Stimulated activated CD4-positive, alpha-beta T cell treated with anti-CD3 and anti-CD28 coated beads, Interleukin-2, amount 100 ng/mL, for 24 hours (primary cell): Measurements from ENCODE around the gene RPL37.
A peak's percentile ranks its signal among the peaks of the same experiment; 100 is the strongest.
"Not testable (repeated sequence)": the region's sequence is repeated elsewhere in the genome, so short reads cannot be mapped to it uniquely, and the experiment has no call there.

Source experiments
- DNase-seq, 2 donors: peaks; one replicate each; pipeline ENCODE4 v3.0.0-alpha.2; 2020

RPL37 gene

DNA sequence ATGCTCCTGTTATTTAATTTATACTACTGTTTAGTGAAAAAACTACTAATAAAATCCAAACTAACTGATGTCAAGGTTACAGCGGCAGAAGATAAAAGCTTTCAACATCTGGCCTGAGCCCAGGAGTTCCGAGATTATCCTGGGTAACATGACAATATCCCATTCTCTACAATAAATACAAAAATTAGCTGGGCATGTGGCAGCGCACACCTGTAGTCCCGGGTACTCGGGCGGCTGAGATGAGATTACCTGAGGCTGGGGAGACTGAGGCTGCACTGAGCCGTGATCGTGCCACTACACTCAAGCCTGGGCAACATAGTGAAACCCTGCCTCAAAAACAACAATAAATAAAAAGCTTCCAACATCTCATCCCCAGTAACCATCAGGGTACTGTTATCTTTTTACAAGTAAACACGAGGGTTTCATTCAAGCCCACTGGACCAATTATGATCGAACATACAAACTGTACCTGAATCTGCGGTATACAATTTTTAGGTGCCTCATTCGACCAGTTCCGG lies 1.3 kb downstream of the RPL37 start:
- no peak for DNase-seq

DNA sequence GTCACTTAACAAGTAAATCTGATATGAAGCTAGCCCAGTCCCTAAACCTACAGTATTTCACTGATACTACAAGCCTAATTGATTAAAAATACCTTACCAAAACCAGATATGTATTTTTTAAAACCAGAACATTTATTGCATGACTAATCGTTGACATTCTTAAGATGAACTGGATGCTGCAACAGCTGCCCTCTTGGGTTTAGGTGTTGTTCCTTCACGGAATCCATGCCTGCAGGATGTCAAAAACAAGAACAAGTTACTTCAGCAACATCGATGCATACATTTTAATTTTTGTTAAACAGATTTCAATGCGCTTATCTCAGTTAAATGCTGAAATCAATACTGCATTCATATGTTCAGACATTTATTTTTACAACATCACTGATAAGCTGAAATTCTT lies 2.7 kb downstream of the RPL37 start:
- DNase-seq: no peak

DNA sequence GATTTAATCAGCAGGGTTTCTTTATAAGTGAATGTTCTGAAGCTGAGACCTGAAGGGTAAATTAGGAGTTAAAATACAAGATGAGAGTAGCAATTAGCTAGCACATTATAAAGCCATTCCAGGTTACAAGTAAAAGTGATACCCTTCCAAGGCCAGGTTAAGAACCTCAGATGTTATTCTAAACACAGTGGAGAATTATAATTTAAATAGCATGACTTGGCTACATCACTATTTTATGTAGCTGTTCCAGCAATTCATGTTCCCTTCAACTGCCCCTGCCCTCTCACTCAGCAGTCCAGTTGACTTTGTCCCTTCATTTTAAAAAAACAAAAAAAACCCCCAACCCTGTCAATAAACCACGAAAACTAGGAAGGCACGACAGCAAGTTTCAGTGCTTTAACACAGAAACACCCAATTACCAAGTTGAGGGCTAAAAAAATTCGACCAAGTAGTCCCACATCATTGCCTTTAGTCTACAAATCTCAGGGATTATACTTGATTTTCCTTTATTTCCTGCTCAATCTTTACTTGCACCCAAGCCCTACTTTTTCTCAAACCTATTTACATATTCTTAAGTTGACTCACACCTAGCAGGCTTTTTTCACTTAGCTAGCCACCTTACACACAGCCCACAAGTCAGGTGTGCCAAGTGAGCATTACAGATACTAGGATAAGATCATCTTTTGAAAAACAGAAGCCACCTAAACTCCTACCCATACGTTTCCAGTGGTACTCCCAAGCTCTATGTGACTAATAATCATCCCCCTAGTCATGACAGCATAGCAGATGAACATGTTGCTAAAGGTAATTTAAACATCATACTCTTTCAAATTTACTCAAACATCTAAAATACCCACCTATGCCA lies 3.4 kb downstream of the RPL37 start:
- peak in 1 of 2 donors; percentile 43 for DNase-seq

DNA sequence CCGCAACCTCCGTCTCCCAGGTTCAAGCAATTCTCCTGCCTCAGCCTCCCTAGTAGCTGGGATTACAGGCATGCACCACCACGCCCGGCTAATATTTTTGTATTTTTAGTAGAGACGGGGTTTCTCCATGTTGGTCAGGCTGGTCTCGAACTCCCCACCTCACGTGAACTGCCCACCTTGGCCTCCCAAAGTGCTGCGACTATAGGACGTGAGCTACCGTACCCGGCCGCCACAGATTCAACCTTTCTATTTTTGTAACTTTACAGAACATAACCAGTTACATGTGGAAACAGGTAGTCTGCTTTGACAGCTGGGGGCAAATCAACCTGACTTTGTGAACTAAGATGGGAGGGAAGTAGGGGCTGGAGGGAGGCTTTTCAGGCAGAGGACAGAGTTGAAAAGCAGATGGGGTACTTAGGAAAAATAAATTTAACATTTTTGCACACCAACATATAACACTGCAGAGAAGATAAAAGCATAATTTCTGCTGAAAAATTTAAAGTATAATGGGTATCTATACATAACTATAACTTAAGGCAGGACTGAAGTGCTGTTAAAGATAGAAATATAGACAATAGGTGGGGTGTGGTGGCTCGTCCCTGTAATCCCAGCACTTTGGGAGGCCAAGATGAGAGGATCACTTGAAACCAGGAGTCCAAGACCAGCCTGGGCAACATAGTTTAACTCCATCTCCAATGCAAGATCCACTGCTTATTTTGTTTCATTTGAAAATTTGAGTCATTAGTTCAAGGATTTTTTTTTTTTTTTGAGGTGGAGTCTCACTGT lies 5.1 kb downstream of the RPL37 start:
- DNase-seq: no peak

DNA sequence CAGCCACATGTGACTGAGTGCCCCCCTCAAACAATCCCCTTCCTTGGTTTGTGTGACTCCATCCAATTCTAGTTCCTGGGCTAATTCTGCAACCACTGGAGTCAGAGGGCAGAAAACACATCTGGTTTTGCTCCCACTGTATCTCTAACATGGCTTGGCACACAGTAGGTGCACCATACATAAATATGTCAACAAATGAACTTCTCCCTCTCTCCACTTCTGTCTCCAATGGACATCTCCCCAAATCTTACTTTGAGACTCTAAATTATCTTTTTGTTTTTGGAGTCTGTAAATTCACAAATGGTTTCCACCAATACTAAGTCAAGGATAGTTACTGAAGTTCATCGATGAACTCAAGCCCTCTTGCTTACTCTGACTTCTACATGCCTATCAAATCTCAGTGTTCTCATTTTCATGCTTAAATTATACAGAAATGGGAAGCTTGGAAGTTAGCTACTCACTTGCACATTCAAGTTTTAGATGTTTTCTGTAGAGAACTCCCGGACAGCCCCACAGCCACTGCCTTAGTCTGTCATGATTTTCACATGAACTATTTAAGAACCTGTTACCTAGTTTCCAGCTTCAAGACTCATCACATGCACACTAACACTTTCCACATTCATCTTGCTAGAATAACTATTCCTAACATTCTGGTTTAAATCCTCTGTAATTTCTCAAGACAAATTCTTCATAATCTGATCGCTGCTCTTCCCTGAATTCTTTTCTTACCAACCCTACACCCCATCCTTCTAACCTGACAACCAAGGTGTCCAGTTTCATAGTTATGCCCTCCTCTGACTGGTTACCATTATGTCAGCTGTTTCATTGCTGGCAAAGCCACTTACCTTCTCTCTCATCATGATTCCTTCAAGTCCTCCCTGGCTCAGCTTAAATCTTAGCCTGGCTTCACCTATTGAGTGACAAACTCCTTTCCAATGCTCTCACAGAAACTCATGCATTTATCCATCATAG lies 6.0 kb downstream of the RPL37 start:
- DNase-seq: no peak

DNA sequence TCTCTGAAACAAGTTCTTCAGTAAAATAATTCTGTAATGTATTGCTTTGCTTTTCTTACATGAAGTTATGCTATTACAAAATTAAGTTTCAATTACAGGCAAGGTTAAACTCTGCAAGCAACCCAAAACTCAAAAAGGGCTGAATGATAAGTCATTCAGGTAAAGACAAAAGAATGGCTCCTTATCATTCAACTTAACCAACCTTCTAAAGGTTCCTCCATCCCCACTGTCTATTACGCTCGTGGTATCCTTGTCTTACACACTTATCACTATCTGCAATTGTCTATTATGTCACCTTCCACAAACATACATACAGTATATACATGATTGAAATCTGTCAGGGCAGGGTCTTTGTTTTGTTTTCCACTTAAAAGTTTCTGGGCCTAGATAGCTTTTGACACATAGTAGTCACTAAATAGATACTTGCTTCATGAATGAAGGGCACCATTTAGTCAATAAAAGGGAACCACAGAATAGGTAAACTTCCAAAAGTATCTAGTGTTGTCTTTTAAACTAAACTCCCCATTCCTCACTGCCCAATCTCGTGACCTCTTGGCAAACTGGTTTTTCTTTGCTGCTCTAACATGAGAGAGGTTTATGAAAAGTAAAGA lies 6.9 kb downstream of the RPL37 start:
- no peak for DNase-seq

DNA sequence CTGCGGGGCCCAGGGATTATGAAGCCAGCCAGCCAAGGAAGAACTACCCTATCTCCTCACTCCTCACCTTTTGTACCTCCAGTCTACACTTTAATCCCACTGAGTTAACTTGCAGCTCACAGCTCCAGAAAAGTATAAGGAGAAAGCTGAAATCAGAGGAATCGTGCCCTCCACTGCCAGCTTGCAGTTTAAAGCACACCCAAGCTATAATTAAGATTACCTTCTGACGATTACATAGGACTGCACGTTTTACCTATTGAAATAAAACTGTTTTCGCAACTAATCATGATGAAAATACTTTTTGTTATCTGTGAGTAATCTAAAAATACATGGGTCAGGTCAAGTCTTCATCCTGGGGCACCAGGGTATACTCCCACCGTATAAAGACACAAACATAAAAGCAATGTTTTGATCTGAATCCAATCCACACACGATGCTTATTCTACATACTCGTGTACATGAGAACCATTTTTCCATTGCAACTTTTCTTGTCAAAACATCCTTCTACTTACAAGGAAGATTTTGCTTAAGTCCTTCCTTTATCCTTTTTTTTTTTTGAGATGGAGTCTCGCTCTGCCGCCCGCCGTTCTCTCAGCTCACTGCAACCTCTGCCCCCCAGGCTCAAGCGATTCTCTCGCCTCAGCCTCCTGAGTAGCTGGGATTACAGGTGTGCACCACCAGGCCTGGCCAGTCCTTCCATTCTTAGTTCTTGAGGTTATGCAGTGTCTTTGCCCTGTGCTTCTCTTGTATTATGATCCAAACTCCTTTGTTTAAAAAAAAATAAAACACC lies 7.6 kb downstream of the RPL37 start:
- DNase-seq: no peak

DNA sequence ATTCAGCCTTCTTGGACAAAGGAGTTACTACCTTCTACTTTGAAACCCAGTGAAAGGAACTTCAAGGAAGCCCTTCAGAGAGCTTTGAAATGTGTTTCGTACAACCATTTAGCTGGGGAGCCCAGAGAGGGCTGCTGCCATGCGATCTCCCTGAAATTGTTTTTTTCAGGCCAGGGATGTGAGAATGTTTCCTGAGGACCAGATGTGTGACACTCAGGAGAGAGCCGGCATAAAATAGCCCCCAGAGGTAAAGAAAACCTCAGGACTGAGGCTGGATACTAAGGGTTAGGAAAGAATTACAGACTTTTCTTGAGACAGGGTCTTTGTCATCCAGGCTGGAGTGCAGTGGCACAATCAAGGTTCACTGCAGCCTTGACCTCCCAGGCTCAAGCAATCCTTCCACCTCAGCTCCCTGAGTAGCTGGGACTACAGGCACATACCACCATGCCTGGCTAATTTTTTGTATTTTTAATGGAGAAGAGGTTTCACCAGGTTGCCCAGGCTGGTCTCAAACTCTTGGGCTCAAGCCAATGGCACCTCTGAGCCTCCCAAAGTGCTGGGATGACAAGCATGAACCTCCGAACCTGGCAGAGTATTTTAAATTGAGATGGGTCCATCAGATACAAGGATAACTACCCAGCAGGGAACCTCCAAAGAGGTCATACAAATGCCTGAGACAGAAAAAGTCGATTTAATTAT lies 8.4 kb downstream of the RPL37 start:
- DNase-seq: no peak

DNA sequence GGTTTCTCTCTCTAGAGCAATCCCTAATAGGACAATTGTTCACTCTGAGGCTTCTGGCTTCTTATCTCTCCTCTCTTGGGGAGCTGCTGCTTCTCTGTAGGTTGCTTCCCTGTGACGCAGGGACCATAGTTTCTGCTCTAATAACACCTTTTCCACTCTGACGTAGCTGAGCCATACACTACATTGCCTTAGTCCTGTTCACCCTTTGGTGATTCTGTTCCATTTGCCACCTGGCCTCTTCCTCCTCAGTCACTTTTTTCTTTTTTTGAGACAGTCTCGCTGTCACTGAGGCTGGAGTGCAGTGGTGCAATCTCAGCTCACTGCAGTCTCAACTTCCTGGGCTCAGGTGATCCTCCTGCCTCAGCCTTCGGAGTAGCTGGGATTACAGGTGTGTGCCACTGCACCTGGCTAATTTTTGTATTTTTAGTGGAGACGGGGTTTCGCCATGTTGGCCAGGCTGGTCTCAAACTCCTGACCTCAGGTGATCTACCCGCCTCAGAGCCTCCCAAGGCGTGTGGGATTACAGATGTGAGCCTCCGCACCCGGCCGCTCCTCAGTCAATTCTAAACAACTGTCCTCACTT lies 9.5 kb downstream of the RPL37 start:
- DNase-seq: not testable (repeated sequence)

DNA sequence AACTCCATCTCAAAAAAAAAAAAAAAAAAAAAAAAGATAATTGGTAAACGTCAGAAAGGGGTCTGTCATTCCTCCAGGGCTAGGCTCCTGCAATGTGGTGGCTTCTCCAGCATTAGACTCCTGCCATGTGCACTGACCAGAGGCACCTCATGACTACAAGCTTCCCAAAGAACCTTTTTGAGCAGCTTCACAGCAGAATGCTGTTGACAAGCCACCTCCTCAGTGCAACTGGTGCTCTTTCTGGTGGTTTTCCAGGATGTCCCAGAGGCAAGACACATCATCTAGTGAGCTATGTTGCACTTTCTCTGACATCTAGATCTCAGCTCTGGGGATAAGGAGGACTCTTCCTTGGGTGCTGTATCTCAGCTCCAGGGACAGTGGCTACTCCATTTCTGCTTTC lies 11.6 kb downstream of the RPL37 start:
- DNase-seq: no peak

DNA sequence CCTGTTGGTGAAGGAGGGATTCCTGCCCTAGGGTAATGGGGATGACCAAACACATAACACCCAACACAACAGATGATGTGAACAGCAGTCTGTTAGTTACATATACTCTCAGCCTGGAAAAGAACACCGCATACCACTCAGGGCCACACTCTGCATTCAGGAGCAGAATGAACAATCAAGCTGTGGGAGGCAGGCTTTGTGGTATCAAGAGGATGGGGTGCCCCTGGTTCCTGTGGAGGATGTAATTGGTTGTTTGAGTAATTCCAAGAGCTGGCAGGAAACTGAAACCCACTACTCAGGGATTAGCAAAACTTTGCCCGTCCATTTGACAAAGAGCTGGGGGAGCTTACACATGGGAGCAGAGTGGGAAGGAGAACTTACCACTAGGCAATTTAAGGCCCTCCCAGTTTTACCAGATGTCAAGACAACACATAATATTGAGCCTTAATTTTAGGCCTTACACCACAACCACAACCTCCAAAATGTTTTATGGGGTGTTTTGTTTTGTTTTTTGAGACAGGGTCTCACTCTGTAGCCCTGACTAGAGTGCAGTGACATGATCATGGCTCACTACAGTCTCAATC lies 21.2 kb downstream of the RPL37 start:
- peak in 1 of 2 donors; percentile 39 for DNase-seq

DNA sequence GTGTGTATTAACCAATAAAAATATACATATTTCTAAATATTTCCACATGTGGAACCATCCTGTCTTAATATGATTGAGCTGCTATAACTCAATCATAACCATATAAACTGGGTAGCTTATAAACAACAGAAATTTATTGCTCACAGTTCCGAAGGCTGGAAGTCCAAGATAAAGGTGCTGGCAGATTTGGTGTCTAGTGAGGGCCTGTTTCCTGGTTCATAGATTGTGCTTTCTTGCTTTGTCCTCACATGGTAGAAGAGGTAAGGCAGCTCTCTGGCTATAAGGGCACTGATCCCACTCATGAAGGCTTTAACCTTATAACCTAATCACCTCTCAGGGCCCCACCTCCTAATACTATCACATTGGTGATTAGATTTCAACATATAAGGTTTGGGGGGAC lies 22.9 kb downstream of the RPL37 start:
- no peak for DNase-seq

DNA sequence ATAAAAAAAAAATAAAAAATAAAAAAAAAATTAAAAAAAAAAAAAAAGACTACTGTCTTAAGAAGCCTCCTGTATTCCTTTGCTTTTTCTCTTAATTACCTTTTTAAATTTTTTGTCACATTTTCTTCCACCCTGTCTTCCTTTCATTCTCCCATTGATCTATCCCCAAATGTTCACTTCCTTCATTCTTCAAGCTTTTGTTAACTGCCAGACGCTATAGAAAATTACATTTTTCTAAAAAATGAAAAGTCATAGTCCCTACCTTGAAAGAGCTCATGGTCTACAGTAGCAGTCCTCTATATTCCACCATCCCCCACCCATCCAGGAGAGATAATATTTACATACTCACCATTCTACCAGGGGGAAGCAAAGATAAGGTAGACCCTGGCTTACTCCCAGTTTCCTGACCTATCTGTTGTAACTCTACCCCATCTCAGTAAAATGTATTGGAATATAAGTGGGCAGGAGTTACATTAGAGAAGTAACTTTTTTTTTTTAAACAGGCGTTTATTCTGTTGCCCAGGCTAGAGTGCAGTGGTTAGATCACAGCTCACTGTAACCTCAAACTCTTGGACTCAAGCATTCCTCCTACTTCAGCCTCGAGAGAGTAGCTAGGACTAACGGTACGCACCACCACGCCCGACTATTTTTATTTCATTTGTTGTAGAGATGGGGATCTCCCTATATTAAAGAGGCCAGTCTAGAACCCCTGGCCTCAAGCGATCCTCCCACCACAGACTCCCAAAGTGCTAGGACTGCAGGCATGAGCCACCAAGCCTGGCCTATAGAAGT lies 33.1 kb downstream of the RPL37 start:
- DNase-seq: no peak

DNA sequence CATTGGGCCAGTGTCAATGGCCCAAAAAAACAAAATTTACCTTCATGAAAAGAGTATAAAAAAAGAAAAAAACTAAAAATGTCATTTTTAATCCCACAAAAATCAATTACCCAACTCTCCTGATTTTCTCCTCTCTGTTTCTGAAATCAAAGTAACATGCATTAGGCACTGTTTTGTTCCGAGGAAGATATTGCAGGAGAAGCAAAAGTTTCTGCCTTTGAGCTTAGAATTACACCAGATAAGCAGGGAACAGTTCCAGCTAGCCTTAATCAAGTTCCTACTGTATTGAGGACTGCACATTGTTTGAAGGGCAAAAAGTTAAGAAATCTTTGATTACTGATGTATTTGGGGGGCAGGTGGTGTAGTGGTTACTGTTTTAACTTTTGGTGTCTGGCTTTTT lies 35.8 kb downstream of the RPL37 start:
- no peak for DNase-seq

DNA sequence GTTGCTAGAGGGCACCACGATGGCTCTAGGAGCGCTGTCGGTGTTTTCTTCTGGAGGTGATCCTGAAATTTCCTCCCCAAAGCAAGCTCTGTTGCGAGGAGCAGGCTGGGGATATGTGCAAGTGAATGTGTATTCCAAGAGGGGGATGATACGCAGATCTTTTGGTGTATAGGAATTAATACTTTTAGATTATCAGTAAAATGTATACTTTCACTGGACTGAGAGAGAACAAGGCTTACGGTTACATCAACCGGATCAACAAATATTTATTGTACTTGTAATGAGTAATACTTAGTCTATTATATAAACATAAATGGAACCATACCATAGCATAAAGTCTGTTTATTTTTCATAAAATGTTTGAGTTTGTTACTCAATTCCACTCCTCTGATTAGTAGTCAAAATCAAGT lies 36.2 kb downstream of the RPL37 start:
- DNase-seq: no peak

DNA sequence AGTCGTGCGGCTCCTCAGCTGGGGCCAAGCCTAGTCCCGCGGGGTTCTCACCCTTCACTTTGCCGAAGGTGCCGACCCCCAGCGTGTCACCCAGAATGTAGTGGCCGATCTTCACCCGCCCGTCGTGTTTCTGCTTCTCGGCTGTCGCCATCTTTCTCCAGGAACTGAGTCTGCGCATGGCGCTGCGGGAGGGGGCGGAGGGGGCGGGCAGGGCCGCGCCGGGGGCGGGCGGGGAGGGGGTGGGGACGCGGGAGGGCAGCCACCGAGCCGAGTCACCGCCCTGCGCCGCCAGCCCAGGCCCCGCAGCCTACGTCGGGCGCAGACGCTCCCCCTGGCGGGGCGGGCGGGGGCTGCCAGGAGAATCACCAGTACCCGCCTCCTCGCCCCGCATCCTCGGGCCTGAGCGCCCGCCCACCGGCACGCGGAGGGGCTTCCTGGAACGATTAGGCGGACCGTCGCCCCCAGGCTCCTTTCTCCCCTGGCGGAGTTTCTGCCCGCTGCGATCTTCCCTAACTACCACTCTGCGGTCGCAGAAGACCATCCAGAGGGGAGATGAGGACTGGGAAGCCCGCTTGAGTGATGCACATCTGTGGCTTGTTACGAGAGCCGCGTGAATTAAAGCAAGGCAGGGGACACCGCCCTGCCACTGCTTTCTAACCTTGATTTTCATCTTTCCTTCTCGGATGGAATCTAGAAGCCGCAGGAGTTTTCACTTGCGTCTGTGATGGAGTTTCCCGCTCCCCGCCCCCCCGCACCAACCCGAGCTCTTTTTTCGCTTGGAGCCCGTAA lies 36.8 kb downstream of the RPL37 start, which contains the start of gene PRKAA1:
PRKAA1 (minus strand) TSS at position 363 of the 789 bp plus-strand sequence; CDS start at position 178, 185 bp downstream.
- peak; percentile 87 to 88 for DNase-seq

DNA sequence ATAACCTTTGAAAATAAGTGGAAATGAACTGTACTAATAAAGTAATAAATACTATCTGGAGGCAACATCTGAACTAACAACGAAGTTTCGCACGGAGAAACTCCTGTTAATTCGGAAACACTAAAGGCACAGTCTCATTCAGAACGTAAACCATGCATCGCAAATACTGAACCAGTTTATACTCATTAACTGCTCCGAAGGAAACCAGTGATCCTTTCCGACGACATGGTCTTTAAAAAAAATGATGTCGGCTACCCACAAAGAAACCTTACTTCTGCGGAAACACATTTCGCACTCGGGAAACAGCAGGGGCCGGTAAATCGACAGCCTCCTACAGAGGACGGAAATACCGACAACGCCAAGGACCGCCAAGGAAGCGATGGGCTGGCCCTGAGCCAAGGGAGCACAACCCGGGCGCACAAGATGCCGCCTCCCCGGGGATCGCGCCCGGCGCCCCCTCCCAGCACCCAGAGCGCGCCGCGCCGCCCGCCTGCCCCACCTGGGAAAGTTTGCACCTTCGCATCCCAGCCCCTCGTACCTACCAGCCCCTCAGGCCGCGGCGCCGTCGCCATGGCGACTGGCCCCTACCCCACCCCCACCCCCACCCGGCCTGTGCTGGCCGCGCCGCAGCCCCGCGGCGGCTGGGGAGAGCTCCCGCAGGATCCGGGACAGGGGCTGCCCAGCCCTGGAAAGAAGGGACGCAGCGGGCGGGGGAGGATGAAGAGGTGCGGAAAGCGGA lies 37.6 kb downstream of the RPL37 start:
- peak; percentile 77 to 83 for DNase-seq
